Esophagus squamous epithelium (tissue), 5 donors: ENCODE measurements around the gene ADARB2. TPM values are rescaled to one million over a fixed set of nuclear protein-coding genes. Genes with fewer than 3 reads are reported as not detected.

ENCODE experiments used
- DNase-seq: peaks from one replicate; lab custom pipeline; 2025; lab: John Stamatoyannopoulos, UW
- H3K27ac ChIP-seq, 4 donors: fragments of 200-600 bp; sonication (generic); one replicate each; pipeline ENCODE4 v1.5.1; 2016 to 2019; ENCODE audit warnings: mild to moderate bottlenecking in 1 of 4
- H3K27me3 ChIP-seq, 4 donors: fragments of 200-600 bp; sonication (generic); 1 replicate in 3 of 4; 2 replicates in 1 of 4; pipeline versions ENCODE4 v1.5.1 to v1.6.0; 2017 to 2021; ENCODE audit warnings: antibody characterized with exemption in 1 of 4
- H3K36me3 ChIP-seq, 3 donors: fragments of 200-600 bp; sonication (generic); one replicate each; pipeline ENCODE4 v1.5.1; 2016 to 2019
- H3K4me1 ChIP-seq, 3 donors: fragments of 200-600 bp; sonication (generic); one replicate each; pipeline ENCODE4 v1.5.1; 2017 to 2019
- H3K4me3 ChIP-seq, 4 donors: fragments of 200-600 bp; sonication (generic); 1 replicate in 3 of 4; 2 replicates in 1 of 4; pipeline ENCODE4 v1.5.1; 2016 to 2019; ENCODE audit warnings: mild to moderate bottlenecking in 2 of 4, moderate library complexity in 1 of 4
- H3K9me3 ChIP-seq, 3 donors: fragments of 200-600 bp; sonication (generic); one replicate each; pipeline ENCODE4 v1.5.1; 2016 to 2019
- CTCF ChIP-seq, 6 experiments: fragments of 450-650 bp in 4 of 6; fragments of 200-600 bp in 2 of 6; sonication (generic) in 2 of 6; IDR thresholded peaks; one replicate each; pipeline ENCODE4 v1.5.1; 2016 to 2019; ENCODE audit warnings: antibody characterized with exemption in 6 of 6, mild to moderate bottlenecking in 4 of 6, moderate library complexity in 4 of 6
- POLR2A ChIP-seq, 4 donors: fragments of 450-650 bp; IDR thresholded peaks; one replicate each; pipeline ENCODE4 v1.6.1; 2017; ENCODE audit warnings: antibody characterized with exemption in 4 of 4, mild to moderate bottlenecking in 4 of 4, moderate library complexity in 3 of 4
- WGBS, 2 donors: methylation state at CpG; one replicate each; pipeline ENCODE4 v1.1.5; 2018; 5-methylcytosine and 5-hydroxymethylcytosine counted together
- intact Hi-C: fragments of 100-400 bp; cut with DNase I; formaldehyde crosslinking; loops from one replicate; pipeline ENCODE4 v1.15.0; 2022
- total RNA-seq, 4 donors: library from RNA; depleted of rRNA; stranded (reverse); fragments of >200 nt; gene quantifications; one replicate each; pipeline ENCODE4 v1.1.0, GENCODE V29; 2016
- donor health status: DM: yes; HTN: yes; CAD: no.

ADARB2 gene
- total RNA-seq, 4 donors from 2014 or later: 0.21 to 3.5 (median 1.5) TPM

GRCh38 chr10:1577373-1577770, 160.0 kb downstream of the ADARB2 start:
- Histone ChIP-seq H3K4me3 (no peak overlapping the region), H3K4me1 (no peaks in the 10 kb centered on the region), H3K27me3 (peaks cover 0 to 3% (median 0%) of the 10 kb centered on the region in 4 donors), H3K9me3 (no peaks in the 10 kb centered on the region), H3K27ac (no peak overlapping the region), H3K36me3 (no peaks in the 10 kb centered on the region)
- TF ChIP-seq POLR2A (IDR thresholded peaks at IDR 0.05) (no peak), CTCF (IDR thresholded peaks at IDR 0.05) (no peak)
- intact Hi-C loops: no loop called here
- 81 to 100% methylated on average over 3 to 5 of the region's 9 CpGs for WGBS, 2 donors
- no peak for DNase-seq

GRCh38 chr10:1576467-1577372, 160.6 kb downstream of the ADARB2 start:
- TF ChIP-seq POLR2A (IDR thresholded peaks at IDR 0.05): no peak
- no peak for TF ChIP-seq CTCF (IDR thresholded peaks at IDR 0.05)
- DNase-seq: no peak
- H3K4me3 ChIP-seq: no peak overlapping the region
- H3K27me3 ChIP-seq: peaks cover 0 to 3% (median 0%) of the 10 kb centered on the region in 4 donors
- no peaks in the 10 kb centered on the region for H3K4me1 ChIP-seq
- WGBS, 2 donors: 67 to 91% methylated on average over 1 to 8 of the region's 16 CpGs
- H3K9me3 ChIP-seq: no peaks in the 10 kb centered on the region
- no peaks in the 10 kb centered on the region for H3K36me3 ChIP-seq
- no peak overlapping the region for H3K27ac ChIP-seq
- intact Hi-C loops: no loop called here

GRCh38 chr10:1575481-1576244, 161.7 kb downstream of the ADARB2 start:
- no peak overlapping the region for H3K4me3 ChIP-seq
- H3K27me3 ChIP-seq: peaks cover 0 to 3% (median 0%) of the 10 kb centered on the region in 4 donors
- no peaks in the 10 kb centered on the region for H3K4me1 ChIP-seq
- intact Hi-C loops: no loop called here
- no peaks in the 10 kb centered on the region for H3K36me3 ChIP-seq
- no peaks in the 10 kb centered on the region for H3K9me3 ChIP-seq
- TF ChIP-seq POLR2A (IDR thresholded peaks at IDR 0.05) (no peak), CTCF (IDR thresholded peaks at IDR 0.05) (no peak)
- no peak for DNase-seq
- WGBS, 2 donors: 33 to 39% methylated on average over 3 to 7 of the region's 13 CpGs
- H3K27ac ChIP-seq: no peak overlapping the region

- H3K4me3 ChIP-seq: no peak overlapping the region
- H3K9me3 ChIP-seq: no peaks in the 10 kb centered on the region
- no peak overlapping the region for H3K27ac ChIP-seq
- H3K4me1 ChIP-seq: no peaks in the 10 kb centered on the region
- intact Hi-C loops: no loop called here
- TF ChIP-seq CTCF (IDR thresholded peaks at IDR 0.05): no peak
- TF ChIP-seq POLR2A (IDR thresholded peaks at IDR 0.05): no peak
- DNase-seq: no peak
- 62 to 81% methylated on average over 2 of the region's 2 CpGs for WGBS, 2 donors
- peaks cover 0 to 3% (median 0%) of the 10 kb centered on the region in 4 donors for H3K27me3 ChIP-seq
- no peaks in the 10 kb centered on the region for H3K36me3 ChIP-seq
Measured at GRCh38 chr10:1574719-1575118, 162.6 kb downstream of the ADARB2 start.

DNA sequence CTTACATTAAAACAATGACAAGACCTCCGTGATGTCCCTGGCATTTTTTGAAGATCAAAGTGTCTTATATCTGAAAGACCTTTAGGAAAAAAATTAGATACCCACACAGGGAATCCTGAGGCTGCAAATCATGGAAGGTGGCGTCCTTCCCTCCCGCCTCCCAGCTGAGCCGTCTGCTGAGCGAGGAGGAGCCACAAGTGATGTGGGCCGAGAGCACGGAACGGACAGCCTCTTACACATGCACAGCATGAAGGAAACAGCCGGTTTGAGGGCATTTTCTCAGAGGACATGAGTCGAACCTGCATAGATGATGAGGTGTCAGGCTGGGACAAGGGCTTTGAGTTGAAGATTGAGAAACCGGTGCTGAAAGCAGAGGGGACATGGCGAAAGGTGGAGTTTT, 163.3 kb downstream of the ADARB2 start:
- no peak for TF ChIP-seq POLR2A (IDR thresholded peaks at IDR 0.05)
- TF ChIP-seq CTCF (IDR thresholded peaks at IDR 0.05): no peak
- peaks cover 0 to 3% (median 0%) of the 10 kb centered on the region in 4 donors for H3K27me3 ChIP-seq
- H3K4me1 ChIP-seq: no peaks in the 10 kb centered on the region
- DNase-seq: no peak
- intact Hi-C loops: no loop called here
- H3K4me3 ChIP-seq: no peak overlapping the region
- no peaks in the 10 kb centered on the region for H3K36me3 ChIP-seq
- 63 to 87% methylated on average over 5 to 6 of the region's 12 CpGs for WGBS, 2 donors
- no peaks in the 10 kb centered on the region for H3K9me3 ChIP-seq
- no peak overlapping the region for H3K27ac ChIP-seq
